Germinal center (tissue), 1 donor: ENCODE data around the gene FIBCD1.

ENCODE experiments used
- DNase-seq: peaks from one replicate; pipeline ENCODE4 v3.0.0; 2012; ENCODE audit warnings: mixed read lengths, low spot score

The FIBCD1 gene, protein sequence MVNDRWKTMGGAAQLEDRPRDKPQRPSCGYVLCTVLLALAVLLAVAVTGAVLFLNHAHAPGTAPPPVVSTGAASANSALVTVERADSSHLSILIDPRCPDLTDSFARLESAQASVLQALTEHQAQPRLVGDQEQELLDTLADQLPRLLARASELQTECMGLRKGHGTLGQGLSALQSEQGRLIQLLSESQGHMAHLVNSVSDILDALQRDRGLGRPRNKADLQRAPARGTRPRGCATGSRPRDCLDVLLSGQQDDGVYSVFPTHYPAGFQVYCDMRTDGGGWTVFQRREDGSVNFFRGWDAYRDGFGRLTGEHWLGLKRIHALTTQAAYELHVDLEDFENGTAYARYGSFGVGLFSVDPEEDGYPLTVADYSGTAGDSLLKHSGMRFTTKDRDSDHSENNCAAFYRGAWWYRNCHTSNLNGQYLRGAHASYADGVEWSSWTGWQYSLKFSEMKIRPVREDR

DNA sequence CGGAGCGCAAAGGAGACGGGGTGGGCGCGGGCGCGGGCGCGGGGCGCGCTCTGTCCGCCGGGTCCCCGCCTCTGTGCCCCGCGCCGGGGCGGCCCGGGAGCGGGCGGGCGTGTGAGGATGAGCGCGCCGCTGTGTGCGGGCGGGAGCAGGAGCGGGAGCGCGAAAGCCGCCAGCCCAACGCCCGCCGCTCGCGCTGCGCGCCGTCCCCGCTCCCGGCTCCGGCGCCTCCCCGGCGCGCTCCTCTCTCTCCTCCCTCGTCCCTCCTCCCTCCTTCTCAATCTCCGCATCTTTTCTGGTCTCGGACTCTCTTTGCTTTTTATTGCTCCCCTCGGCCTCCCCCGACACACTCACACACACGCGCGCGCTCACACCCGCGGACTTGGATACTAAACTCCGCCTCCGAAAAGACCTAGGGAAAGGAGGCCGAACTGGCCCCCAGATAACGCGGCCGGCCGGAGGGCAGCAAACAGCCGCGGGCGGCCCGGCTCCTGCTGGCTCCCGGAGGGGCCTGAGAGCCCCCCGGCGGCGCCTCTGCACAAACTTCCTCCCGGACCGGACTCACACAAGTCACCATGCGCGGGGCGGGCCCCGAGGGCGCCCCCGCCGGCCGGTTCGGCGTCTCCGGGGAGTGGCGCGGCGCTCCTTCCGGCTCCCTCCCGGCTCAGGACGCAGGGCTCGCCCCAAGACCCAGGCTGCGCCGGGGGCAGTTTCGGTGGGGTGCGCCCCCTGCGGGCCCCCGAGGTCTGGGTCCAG lies at the start of gene FIBCD1:
Gene FIBCD1 (minus strand): TSS at position 596 of the 753 bp plus-strand sequence. CDS start 640 bp downstream, outside the sequence.
- DNase-seq: peak; percentile 47

DNA sequence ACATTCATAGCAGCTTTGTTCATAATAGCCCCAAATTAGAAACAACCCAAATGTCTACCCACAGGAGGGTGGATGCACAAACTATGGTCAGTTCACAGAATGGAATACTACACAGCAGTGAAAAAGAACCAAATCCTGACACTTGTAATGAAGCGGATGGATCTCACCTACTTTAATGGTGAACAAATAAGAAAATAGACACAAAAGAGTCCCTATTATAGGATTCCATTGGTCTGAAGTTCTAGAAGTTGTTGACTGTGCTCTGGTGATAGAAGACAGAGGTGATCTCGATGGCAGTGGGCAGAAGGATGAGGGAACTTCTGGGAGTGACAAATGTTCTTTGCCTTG lies 49.3 kb upstream of the FIBCD1 start:
- DNase-seq: no peak

DNA sequence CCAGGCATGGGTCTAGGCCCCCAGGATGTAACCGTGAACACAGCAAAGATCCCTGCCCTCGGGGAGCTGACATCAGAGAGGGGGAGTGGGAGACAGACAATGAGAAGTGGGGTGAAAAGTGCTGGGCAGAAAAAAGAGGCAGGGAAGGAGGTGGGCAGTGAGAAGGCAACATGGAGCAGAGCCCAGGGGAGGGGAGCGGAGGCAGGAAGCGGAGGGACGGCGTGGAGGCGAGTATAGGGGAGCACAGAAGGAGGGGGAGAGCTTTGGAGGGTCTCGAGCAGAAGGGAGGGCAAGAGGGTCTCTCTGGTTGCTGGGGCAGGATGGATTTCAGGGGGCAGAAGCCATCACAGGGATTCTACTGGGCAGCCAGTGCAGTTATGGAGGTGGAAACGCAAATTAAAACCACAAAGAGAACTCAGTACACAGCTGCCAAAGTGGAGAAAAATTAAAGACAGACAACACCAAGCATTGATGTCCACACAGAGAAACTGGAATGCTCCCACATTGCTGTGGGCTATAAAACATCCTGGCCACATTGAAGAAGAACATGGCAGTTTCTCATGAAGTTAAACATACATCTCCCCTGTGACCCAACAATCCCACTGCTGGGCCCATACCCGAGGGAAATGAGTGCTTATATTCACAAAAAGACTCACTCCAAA lies 48.8 kb upstream of the FIBCD1 start:
- DNase-seq: no peak

GRCh38 chr9:130987054-130987453 lies 48.0 kb upstream of the FIBCD1 start:
- no peak for DNase-seq

GRCh38 chr9:130986356-130986965 lies 47.4 kb upstream of the FIBCD1 start:
- DNase-seq: no peak

GRCh38 chr9:130985606-130986162 lies 46.6 kb upstream of the FIBCD1 start:
- DNase-seq: no peak

- no peak for DNase-seq
Measured at GRCh38 chr9:130985029-130985428, 46.0 kb upstream of the FIBCD1 start.

DNA sequence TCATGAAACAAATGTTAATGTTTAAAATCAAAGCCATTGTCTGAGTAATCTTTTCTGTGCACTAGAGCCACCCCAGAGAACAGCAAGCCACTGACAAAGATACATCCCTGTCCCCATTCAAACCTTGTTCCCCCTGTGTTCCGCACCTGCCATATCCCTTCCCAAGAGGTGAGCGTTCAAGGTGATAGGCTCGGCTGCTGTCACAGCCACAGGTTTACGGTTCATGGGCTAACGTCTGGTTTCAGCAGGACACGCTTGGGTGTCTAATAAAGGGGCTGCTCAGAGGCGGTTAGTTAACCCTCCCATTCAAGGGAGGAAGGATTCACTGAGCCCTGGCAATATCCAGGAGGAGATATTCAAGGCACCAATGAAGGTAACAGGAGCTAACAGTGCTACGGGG lies 45.5 kb upstream of the FIBCD1 start:
- DNase-seq: no peak

GRCh38 chr9:130983970-130984369 lies 44.9 kb upstream of the FIBCD1 start:
- DNase-seq: no peak

DNA sequence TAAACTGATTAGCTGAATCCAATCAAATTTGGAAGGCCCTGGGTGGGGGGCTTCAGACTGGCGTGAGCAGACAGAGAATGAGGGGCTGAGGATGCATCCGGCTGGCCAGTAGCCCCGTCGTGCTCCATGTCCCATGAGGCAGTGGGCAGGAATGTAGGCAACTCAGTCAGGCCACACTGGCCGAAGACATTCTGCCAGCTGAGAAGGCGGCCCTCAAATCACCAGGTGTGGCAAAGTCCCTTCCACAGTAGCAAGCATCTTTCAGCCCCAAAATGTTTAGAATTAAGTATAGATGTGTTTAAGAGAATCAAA lies 44.3 kb upstream of the FIBCD1 start:
- DNase-seq: no peak

GRCh38 chr9:130982636-130983358 lies 43.8 kb upstream of the FIBCD1 start:
- DNase-seq: no peak

DNA sequence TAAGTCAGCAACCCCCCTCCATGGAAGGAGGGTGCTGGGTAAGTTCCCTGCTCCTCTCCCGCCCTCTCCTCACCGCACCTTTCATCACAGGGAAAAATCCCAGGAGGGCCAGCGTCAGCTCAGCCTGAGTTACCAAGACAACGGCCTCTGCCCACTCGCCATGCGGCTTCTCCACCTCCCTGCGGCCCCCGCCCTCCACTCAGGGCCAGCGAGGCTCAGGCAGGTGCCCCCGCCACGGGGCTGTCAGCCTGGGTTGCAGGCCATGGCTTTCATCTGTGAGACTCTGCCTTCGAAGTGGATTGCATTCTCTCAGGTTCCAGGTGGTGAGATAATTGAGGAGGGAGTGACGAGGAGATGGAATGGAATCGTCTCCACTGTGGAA lies 42.7 kb upstream of the FIBCD1 start:
- DNase-seq: no peak

GRCh38 chr9:130981002-130981755 lies 42.1 kb upstream of the FIBCD1 start:
- DNase-seq: no peak

DNA sequence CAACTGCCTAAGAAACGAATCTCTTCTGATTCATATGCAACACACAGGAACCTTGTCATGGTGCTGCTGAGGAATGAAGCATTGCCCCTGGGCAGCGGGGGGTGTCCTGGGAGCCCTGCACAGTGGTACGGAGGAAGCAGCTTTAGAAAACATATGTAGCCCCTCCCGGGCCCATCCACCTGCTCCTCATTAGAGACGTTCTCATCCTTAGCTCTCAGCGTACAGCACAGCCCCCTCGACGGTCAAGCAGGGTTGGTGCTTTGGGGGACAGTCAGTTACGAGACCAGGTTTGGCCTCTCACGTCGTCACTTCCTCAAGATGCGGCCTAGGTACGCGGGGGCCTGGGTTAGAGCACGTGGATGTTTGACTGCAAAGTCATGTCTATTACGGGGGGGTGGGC lies 41.5 kb upstream of the FIBCD1 start:
- no peak for DNase-seq

GRCh38 chr9:130979591-130980385 lies 40.7 kb upstream of the FIBCD1 start:
- DNase-seq: no peak

DNA sequence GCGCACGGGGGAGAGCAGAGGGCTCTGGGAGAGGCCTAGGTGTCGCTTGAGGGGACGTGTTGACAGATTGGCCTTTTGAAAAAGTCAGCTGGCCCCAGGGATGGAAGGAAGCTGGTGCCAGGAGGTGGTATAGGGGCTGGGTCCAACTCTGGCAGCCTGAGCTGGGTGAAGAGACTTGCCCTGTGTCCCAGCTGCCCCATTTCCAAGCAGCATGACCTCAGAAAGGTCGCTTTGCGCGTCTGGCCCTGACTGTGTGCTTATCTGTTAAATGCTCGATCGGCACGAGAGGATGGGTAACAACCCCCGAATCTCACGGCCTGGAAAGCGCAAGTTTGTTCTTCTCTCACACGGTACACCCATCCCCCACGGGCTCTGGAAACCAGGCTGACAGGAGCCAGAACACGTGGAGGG lies 38.8 kb upstream of the FIBCD1 start:
- no peak for DNase-seq

DNA sequence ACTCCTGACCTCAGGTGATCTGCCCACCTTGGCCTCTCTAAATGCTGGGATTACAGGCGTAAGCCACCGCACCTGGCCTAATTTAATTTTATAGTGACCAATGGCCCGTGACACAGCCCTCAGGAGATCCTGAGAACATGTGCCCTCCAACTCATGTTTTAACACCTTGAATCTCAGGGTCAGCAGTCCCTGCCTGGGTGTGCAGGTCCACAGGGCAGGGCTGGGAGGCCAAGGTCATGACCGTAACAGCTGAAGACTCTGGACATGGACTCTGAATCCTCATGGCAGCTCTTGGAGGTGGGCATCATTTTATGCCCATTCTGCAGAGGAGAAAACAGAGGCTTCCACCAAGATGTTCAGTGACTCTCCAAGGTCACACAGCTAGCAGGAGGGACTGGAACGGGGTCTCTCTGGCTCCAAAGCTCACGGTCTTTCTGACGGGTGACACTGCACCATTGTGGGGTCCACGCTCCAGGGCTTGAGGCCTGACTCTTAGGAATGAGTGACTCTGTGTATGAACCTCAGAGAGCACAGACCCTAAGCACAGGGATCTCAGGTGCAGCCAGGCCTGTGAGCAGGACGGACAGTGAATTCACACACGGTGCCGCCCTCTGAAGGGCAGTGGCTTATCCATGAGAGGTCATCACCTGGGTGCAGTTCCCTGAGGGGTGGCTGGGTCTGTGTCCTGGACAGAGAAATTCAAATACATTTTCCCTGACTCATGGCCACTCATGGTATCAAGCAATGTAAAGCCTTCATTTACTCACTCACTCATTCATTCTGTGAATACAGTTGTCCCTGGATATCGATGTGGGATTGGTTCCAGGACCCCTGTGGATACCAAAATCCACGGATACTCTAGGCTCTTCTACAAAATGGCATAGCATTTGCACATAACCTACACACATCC lies 37.1 kb upstream of the FIBCD1 start:
- no peak for DNase-seq

GRCh38 chr9:130975156-130975555 lies 36.1 kb upstream of the FIBCD1 start:
- DNase-seq: no peak

GRCh38 chr9:130974697-130975096 lies 35.6 kb upstream of the FIBCD1 start:
- DNase-seq: no peak
